Stromal cell of bone marrow (primary cell): ENCODE results near the gene UST.
A peak's percentile ranks its signal among the peaks of the same experiment; 100 is the strongest.
"Not testable (repeated sequence)": the region's sequence is repeated elsewhere in the genome, so short reads cannot be mapped to it uniquely, and the experiment has no call there.

ENCODE experiments used
- DNase-seq: peaks from one replicate; pipeline ENCODE4 v3.0.0-alpha.2; 2012; ENCODE audit warnings: low read depth

The UST gene

DNA sequence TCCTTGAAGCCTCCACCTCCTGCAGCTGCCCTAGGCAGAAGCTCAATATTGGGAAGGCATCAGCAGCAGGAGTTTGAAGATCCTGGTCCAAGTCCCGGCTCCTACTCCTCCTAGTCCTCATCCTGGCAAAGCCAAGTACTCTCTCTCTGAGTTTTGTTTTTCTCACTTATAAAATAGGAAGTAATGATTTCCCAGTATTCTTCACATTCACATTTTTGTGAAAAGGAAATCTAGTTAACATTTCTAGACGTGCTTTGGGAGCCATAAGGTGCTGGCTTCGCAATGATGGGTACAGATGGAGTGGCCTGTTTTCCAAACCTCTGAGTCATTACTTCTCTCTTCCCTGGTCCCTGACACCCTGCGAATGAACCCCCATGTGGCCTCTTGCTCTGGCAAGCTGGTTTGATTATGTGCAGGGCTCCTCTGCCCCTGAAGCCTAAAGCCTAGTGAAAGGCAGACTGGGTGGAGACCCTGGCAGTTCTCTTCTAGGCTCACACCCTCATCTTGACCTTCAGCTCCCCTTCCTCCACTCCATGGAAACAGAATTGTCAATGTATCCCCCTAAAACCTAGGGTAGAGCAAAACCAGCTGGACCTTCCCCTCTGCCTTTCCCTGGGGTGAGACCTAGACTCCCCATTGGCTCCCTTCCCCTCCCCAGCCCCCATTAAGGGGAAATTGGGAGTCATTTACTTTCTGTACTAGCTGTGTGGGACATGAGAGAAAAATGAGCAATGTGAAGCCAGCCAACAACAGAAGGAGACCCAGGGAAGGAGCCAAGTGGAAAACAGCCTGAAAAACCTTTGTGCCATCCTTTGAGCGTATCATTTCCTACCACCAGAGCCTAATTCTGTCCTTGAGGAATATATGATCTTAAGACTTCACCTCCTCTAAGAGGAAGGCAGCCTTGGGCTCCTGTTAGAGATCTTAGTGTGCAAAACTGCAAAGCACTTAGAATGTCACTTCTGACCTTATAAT is 158.4 kb downstream of the UST start:
- no peak for DNase-seq

DNA sequence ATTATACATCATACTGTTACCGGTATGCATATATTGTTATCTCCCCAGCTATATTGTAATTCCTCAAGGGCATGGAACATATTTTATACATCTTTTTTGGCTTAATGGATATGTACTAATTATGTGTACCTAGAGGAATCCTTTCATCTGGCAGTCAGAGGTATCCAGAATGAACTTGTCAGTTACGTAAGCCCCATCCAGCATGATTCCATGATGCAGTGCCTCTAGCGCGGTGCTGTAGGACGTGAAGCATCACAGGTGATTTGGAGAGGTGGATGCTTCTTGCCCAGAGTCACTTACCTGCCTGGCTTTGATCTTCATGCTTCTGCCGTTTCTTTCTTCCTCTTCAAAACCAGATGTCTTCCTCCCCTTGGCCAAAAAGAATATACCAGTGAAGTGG is 159.1 kb downstream of the UST start:
- DNase-seq, result no peak

DNA sequence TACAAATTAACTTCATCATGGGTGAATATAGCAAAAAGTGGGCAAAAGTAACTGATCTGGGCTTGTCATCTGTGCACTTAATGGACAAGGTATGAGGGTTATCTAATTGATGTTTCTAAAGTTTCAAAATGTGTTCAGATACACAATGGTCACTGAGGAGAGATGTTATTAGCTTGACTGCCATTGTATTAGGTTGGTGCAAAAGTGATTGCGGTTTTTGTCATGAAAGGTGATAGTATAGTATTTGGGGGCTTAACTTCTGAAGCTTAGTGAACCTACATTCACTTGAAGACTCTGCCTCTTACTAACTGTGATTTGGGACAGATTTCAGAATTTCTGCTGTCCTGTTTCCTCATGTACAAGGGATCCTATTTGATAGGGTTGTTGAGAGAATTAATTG is 159.6 kb downstream of the UST start:
- DNase-seq, result no peak

DNA sequence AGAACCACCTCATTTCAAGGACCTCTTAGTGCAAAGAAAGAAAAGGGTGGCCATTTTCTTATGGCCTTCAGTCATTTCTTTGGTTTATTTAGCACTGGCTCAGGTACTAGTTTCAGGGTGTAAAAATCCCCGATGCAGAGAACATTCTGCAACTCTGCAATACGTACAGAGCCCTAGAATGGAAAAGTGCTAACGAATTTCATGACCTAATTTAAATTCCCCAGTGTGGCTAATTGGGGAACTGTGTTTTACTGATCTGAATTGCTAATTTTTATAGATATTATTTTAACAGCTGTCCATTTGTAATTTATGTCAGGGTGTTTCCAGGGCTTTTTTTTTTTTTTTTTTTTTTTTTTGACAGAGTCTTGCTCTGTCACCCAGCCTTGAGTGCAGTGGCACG is 160.7 kb downstream of the UST start:
- DNase-seq, result no peak

DNA sequence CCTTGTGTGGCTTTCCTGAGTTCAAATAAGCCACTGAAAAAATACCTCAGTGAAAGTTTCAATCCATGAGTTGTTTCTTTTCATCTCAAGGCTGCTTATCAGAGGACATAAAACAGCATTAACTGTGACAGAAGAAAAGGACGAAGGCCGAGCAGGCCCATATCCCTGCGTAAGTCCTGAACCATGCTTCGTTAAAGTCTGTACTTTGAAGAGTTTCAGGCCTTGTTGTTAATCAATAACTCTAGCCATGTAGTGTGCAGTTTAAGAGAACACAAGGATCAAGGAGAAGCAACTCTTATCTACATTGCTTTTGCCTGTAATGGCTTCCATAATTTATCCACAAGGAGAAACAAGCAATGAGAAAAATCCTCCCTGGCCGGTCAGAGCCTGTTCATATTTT is 165.4 kb downstream of the UST start:
- no peak for DNase-seq

DNA sequence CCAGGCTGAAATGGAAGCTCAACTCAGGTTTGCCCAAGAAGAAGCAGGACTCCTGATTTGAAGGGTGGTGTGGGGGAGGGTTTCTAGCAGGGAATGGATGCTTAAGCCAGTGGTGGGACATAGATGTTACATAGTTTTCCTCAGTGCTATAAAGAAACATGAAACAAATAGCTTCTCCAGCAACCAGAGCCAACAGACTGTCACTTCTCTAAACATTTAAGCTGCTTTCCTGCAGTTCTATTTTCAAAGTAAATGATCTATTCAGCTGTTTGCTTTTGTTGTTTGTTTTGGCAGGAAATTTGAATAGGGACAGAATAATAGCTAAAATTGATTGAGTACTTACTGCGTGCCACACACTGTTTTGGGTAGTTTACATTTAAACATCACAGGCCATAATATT is 169.0 kb downstream of the UST start:
- DNase-seq, result no peak

DNA sequence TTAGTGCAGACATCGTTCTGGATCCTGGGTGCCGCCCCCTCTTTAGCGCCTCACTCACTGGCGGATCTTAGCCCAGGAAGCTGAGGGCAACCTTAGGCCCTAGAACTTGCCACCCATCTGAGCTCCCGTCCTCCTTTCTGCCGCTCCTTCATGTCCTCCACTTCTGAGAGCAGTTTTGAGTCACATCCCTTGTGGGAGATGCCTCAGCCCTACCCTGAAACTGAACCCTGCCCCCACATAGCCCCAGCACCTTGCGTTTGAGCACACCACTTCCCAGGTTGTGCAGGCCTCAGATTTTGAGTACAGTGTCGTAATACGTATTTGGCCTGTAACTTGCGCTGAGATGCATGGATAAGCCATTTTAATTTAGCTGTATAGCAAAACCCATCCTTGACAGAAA is 169.7 kb downstream of the UST start:
- not testable (repeated sequence) for DNase-seq

DNA sequence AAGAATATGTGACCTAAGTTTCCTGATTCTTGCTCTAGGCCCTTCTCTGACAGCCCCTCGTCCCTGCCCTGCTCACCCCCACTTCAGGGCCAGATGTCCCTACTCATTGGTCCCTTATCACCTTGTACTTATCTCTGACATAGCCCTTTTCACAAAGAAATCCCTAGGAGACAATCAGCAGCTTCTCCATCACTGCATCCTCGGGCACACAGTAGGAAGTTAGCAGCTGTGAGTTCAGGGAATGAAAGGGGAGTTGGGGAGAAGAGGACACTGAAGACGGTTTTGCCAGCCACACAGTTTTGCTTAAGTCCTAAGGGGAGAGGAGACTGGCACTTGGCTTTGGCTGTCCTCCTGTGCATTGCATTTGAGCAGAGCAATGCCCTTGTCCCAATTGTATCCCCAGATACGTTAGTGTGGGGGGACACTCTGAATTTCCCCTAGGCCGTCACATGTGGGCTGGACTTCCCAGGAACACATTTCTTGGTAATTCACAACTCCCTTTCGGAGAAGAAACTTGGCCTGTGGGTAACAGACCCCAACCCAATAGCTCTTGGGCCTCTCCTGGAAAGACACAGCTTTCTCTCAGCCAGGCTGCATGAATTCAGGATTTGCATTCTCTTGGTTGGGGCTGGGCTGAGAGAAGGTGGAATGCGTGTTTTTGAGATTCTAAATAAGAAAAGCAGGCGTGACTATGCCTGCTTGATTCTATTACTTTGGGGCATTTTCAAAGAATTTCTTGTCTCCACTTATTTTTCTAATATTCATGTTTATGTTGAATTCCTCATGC is 177.6 kb downstream of the UST start:
- DNase-seq, result no peak

DNA sequence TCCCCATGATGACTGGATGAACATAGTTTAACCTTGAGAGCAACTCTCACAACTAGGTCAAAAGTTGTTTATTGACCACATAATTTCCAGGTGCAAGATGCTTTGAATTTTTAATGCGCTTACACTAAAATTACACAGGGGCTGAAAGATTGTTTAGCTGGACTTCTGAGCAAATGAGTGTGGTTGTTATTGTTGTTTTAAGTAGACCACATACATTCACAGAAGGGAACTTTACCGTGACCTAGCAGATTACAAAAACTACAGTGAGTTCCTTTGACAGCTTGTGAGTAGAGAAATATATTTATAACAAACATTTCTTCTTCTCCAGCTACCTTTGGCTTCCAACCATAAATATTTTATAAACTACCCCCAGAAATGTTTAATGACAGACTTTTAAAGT is 178.9 kb downstream of the UST start:
- no peak for DNase-seq

DNA sequence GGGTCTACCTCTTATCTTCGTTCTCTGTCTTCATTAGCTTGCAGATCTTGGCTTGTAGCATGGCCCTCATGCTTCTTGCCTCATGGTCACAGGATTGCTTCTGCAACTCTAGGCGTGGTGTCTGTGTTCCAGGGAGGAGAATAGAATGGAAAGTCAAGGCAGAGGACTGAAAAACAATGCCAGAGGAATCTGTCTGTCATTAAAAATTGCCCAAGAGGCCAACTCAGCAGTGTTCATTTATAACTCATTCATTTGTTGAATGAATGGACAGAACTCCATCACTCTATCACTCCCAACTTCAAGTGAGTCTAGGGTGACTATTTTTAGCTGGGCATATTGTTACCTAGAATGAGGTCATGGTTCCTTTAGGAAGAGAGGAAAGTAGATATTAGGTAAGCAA is 179.6 kb downstream of the UST start:
- peak; percentile 6 for DNase-seq

DNA sequence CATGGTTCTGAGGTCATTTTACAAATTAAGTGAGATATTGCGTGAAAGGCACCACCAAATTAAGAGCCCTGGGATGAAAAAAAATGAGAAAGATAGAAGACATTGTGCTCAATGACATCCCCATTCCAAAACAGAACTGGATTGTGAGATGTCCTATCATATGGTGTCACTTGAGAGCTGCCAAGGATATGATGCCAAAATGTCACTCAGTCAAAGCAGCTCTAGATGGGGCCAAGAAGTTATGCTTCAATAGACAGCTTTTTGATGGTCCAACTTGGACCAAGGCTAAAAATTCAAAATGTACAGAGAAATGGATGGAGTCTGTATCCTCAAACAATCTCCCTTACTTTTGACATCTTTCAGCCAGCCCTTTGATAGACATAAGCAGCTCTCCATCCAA is 180.8 kb downstream of the UST start:
- DNase-seq, result no peak

DNA sequence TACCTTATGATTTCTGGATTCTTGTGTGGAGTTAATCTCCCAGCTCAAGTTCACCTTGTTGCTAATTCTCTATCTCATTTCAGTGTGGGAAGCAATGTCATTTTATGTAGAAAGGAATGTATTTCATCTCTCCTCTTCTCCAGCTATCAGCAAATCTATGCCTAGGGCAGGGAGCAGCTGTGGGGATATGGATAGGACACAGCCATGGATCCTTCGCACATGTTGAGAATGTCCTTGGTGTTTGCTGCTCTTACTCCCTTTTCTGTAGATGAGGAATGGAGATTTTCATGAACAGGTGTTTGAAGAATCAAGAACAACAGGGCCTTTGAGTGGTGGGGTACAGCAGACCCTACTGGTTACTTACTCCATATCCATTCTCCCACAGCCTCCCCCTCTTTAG is 182.0 kb downstream of the UST start:
- DNase-seq, result no peak

DNA sequence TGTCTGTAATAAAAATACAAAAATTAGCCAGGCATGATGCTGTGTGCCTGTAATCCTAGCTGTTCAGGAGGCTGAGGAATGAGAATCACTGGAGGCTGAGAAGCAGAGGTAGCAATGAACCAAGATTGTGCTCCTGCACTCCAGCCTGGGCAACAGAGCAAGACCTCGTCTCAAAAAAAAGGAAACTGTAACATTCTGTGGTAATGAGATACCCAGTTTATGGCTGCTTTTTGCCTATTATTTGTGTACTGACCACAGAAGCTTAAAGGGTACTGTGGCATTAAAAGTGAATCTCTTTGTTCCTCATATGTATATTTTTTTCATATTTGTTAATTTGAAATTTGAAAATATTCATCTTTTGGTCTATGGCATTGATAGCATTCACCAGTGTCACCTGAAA is 185.4 kb downstream of the UST start:
- DNase-seq, result no peak

DNA sequence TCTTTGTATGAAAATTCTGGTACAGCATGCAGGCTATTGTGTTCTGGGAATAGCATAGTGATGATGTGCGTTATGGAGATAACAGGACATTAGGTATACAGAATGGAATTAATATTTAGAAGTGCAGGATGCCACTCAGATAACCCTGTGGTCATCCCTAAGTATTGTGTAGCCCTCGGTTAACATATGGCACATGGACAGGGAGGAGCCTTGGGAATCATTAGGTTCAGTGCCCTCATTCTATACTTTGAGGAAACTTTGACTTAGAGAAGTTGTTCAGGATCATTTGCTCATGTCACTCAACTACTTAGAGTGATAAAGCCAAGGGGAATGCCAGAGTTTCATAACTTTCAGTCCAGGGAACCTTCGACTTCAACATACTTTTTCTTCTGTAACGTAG is 185.9 kb downstream of the UST start:
- DNase-seq, result no peak

DNA sequence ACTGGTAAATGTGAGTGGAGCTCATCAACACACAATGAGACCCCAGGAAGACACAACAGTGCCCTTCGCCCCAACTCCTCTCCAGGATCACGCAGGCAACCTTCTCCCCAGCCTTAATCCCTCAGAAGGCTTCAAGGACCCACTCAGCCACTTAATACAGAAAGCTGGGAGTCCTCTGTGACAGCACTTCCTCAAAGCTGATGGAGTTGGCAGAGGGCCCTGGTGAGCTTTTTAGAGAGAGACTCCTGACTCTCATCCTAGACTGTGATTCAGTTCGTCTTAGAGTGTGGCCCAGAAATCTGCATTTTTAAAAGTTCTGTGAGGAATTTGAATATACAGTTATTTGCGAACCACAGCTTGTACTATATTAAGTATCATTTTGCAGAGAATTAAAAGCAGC is 187.7 kb downstream of the UST start:
- DNase-seq, result peak; percentile 64

DNA sequence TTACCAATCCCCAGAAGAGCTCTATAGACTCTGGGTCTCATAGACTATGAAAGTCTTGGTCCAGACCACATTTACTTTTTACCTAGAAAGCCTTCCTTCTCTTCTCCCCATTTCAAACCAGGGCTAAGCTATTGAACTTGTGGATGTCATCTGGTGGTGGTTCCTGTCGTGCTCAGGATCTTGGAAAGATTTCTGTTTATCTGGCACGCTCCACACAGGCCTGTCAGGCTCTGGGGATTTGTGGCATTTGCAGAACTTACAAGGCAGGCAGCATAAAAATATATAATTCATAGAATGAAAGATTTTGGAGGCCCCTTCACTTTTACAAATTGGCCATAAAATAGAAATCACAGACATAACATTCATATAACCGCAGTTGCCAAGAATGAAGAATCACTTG is 188.1 kb downstream of the UST start:
- no peak for DNase-seq

DNA sequence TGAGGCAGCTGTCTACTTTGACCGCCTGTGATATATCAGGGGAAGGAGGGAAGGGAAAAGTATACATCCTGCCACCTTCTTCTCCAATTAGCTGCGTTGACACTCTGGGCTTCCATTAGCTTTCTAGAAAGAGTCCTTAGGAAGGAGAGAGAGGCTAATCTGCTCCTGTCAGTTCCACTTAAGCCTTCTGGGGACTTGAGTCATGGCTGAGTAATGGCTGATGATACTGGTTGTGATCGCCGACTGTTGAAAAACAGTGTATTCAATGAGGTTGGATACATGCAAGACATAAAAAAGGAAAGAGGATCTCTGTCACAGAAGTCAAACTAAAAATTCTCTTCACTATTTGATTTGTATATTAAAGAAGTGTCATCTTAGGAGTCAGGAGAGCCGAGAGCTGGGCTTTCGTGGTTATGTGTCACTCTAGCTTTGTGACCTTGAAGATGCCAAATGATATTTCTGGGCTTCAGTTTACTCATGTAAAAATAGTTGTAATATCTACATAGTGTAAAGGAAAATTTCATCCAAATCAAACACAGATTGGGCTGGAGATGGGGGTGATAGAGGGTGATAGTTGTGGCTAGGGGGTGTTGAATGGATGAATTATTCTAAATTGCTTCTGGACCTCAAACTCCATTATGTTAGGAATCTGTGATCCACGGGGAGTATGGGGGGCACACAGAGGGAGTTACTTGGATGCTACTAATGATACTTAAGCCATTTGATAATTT is 189.0 kb downstream of the UST start:
- DNase-seq, result peak; percentile 58

DNA sequence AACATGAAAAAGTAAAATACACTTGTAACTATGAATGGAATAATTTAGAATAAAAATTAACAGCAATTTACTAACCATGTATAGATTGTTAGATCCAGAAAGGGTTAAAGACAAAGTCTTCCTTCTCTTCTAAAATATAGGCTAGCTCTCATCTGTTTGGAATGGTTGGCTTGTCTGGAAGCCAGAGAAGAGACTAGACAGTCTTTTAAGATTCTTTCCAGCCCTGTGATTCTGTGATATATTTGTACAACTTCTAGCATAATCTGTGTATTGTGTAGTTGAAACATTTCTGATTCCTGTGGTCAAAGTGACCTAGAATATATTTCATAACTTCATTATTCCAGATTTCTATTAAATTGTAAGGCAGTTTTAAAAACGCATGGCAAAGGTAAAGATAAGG is 196.6 kb downstream of the UST start:
- DNase-seq, result no peak

DNA sequence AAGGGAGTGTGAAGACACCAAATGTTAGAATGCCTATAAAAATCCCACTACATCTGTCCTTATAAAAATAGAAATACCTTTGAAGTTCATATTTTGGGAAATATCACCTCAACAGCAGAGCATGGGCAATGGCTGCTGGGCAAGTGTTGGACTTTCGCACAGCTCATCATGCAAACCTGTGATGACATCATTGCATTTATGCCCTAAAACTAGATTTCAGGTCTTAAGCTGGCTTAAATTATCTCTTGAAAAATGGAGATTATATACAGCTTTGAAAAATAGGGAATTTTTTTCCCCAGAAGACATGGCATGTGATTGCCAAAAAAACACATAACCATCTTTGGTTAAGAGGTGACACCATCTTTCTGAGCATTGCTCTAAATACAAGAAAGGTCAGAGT is 197.8 kb downstream of the UST start:
- no peak for DNase-seq

DNA sequence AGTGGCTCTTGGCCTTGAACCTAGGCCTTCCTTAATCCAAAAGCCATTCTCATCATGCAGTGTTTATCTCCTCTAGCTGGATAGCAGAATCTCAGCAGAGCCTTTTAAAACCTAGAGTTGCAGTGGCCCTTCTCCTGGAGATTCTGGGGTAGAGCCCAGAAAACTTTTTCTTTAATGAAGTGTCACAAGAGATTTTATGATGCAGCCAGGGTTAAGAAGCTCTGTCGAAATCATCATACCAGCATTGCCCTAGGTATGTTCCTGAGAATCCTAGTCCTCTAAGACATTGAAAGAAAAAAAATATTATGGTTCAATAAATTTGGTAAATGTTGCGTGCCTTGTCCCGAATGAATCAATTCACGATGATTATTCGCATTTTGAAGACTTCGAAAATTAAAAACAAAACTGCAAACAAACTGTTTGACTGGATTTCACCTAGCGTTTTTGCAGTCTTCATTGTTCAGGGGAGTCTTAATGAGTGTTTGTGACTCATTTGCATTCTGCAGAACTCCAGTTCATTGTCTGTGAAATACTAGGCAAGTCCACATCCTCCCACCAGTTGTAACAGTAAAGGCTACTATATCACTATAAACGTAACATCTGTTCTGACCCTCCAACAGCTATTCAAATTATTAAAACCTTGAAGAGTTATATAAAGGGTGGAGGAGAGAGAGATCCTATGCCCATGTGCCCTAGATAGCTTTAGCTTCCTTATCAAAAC is 198.6 kb downstream of the UST start:
- DNase-seq, result no peak

DNA sequence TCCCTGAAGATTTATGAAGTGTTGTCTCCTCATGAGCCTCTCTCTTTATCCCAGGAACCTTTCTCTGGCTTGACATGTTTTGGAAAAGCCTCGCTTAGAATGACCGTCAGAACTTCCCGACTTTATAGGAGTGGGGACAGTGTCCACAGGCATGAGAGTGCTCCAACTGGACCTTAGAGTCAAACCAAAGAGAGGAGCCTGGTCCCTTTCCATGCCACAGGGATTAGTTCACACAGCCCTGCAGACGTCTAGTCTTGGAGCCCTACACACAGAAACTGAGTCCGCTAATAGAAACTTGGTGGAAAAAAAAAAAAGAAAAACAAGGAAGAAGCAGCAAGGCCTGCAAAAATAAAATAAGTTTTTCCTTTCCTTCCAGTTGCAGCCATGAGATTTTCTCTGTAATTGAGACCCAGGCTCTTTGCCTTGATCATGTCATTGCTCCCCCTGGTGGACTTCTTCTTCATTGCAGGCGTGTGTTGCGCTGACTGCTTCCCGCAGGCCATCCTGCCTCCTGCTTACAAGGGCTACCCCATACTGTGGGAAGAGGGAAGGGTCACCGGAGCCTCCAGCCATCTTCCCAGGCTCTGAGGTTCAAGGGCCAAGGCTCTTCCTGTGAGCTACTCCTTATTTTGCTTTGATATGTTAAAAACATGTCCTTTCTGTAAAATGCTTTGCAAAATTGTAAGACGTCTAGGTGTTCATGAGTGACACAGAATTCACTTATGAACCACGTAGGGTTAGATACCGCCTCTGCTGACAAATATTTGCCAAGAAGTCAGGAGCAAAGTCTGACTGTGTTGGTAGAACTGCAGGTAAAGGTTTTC is 201.0 kb downstream of the UST start:
- peak; percentile 69 for DNase-seq
